Muscle layer of colon (tissue), 2 donors: ENCODE measurements around the gene DHRS9.

ENCODE experiments used
- H3K27ac ChIP-seq: one replicate; pipeline ENCODE4 v1.7.0; 2013; ENCODE audit warnings: low read depth, mild to moderate bottlenecking, low read length, moderate library complexity
- H3K27me3 ChIP-seq, 2 donors: one replicate each; pipeline ENCODE4 v1.7.0; 2013; ENCODE audit warnings: low read length in 2 of 2, mild to moderate bottlenecking in 2 of 2; ENCODE audit not compliant: insufficient read depth in 2 of 2, control insufficient read depth in 1 of 2
- H3K36me3 ChIP-seq: one replicate; pipeline ENCODE4 v1.7.0; 2013; ENCODE audit warnings: mild to moderate bottlenecking, low read length; ENCODE audit not compliant: insufficient read depth
- H3K4me1 ChIP-seq: one replicate; pipeline ENCODE4 v1.7.0; 2013; ENCODE audit warnings: mild to moderate bottlenecking, low read length; ENCODE audit not compliant: insufficient read depth
- H3K4me3 ChIP-seq, 2 donors: one replicate each; pipeline ENCODE4 v1.7.0; 2013; ENCODE audit warnings: low read length in 2 of 2, low read depth in 1 of 2, mild to moderate bottlenecking in 1 of 2, moderate library complexity in 1 of 2
- H3K9ac ChIP-seq: one replicate; pipeline ENCODE4 v1.7.0; 2013; ENCODE audit warnings: low read length
- H3K9me3 ChIP-seq: one replicate; pipeline ENCODE4 v1.7.0; 2013; ENCODE audit warnings: mild to moderate bottlenecking, low read length
- donor health status: abdominal sarcoma.
- donor health status: Adenocarcinoma of cecum.

The DHRS9 gene

GRCh38 chr2:169141713-169142352 is 72.5 kb downstream of the DHRS9 start:
- no peaks in the 10 kb centered on the region for H3K9me3 ChIP-seq
- no peaks in the 10 kb centered on the region for H3K4me1 ChIP-seq
- H3K9ac ChIP-seq = no peak overlapping the region
- H3K27me3 ChIP-seq = no peaks in the 10 kb centered on the region
- H3K4me3 ChIP-seq = no peak overlapping the region
- H3K36me3 ChIP-seq = no peaks in the 10 kb centered on the region
- no peak overlapping the region for H3K27ac ChIP-seq

GRCh38 chr2:169143998-169144397 is 74.6 kb downstream of the DHRS9 start:
- Histone ChIP-seq H3K9ac (no peak overlapping the region), H3K4me1 (no peaks in the 10 kb centered on the region), H3K9me3 (no peaks in the 10 kb centered on the region), H3K27me3 (no peaks in the 10 kb centered on the region), H3K36me3 (no peaks in the 10 kb centered on the region), H3K27ac (no peak overlapping the region), H3K4me3 (no peak overlapping the region)
